ENCODE results near the gene OBP2A. TPM values are rescaled to one million over a fixed set of nuclear protein-coding genes. Genes with fewer than 3 reads are reported as not detected.

The OBP2A gene
- total RNA-seq, 1 experiment from 2014 or later, result not detected

DNA sequence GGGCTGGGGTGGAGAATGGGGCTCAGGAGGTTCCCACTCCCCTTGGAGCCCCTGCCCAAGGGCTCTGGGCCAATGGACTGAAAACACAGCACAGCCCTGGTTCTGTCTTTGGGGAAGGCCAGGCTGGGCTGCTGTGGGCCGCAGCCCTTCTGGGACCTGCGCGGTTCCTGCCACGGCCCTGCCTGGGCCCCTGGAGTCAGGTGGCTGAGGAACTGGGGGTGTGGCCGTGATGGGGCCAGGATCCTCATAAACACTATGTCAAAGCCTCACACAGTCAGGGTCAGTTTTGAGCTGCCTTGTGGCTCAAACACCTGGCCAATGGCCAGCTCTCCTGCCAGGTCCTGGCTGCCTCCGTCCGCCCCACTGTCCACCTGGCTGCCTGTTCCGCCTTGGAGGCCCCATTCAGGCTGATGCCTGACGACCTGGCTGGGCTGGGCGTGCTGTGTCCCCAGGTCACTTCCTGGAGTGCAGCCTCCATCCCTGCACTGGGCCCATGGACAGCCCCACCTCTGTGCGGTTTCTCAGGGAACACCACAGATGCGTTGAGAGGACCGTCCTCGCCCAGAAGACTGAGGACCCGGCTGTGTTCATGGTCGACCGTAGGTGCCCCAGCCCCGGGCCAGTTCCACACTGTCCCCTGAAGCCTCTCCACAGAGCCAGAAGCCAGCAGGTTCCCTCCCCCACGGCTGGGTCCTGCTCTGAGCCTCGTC lies 43.1 kb downstream of the OBP2A start:
- intact Hi-C loops (cut with micrococcal nuclease; ENCODE audit: unreplicated experiment), result no loop called here
- POLR2A ChIA-PET, result no interaction called here
- H3K4me3 ChIP-seq (ENCODE audit: low read depth, low read length), result no peak overlapping the region
- no peaks in the 10 kb centered on the region for H3K27me3 ChIP-seq (replicated peaks; ENCODE audit: control insufficient read depth, insufficient read depth, low read length)
- H3K9me3 ChIP-seq, result no peaks in the 10 kb centered on the region
- H3K4me3 Mint-ChIP-seq (ENCODE audit: unreplicated experiment), result no peak overlapping the region
- no TSS peak for BruUV-seq (replicated peaks)
- no peak for DNase-seq
- no peak overlapping the region for H3K27ac Mint-ChIP-seq (ENCODE audit: unreplicated experiment)
- H3K9me3 Mint-ChIP-seq (ENCODE audit: unreplicated experiment), result no peaks in the 10 kb centered on the region
- H3K4me1 ChIP-seq, result no peaks in the 10 kb centered on the region
- H3K36me3 ChIP-seq (ENCODE audit: control insufficient read depth, insufficient read depth, low read length), result no peaks in the 10 kb centered on the region
- CTCF ChIA-PET, result no interaction called here
- no peaks in the 10 kb centered on the region for H3K36me3 Mint-ChIP-seq (ENCODE audit: insufficient read depth, unreplicated experiment)
- no peaks in the 10 kb centered on the region for H3K4me1 Mint-ChIP-seq (ENCODE audit: low read depth, unreplicated experiment)
- no peaks in the 10 kb centered on the region for H3K27me3 Mint-ChIP-seq (ENCODE audit: insufficient read depth, unreplicated experiment)
- TF ChIP-seq, protein P1, sequence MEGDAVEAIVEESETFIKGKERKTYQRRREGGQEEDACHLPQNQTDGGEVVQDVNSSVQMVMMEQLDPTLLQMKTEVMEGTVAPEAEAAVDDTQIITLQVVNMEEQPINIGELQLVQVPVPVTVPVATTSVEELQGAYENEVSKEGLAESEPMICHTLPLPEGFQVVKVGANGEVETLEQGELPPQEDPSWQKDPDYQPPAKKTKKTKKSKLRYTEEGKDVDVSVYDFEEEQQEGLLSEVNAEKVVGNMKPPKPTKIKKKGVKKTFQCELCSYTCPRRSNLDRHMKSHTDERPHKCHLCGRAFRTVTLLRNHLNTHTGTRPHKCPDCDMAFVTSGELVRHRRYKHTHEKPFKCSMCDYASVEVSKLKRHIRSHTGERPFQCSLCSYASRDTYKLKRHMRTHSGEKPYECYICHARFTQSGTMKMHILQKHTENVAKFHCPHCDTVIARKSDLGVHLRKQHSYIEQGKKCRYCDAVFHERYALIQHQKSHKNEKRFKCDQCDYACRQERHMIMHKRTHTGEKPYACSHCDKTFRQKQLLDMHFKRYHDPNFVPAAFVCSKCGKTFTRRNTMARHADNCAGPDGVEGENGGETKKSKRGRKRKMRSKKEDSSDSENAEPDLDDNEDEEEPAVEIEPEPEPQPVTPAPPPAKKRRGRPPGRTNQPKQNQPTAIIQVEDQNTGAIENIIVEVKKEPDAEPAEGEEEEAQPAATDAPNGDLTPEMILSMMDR (IDR thresholded peaks at IDR 0.05; ENCODE audit: insufficient read depth in 1 of 2, low read depth in 1 of 2, low read length in 1 of 2, severe bottlenecking in 1 of 2, unreplicated experiment in 1 of 2), result no peak

DNA sequence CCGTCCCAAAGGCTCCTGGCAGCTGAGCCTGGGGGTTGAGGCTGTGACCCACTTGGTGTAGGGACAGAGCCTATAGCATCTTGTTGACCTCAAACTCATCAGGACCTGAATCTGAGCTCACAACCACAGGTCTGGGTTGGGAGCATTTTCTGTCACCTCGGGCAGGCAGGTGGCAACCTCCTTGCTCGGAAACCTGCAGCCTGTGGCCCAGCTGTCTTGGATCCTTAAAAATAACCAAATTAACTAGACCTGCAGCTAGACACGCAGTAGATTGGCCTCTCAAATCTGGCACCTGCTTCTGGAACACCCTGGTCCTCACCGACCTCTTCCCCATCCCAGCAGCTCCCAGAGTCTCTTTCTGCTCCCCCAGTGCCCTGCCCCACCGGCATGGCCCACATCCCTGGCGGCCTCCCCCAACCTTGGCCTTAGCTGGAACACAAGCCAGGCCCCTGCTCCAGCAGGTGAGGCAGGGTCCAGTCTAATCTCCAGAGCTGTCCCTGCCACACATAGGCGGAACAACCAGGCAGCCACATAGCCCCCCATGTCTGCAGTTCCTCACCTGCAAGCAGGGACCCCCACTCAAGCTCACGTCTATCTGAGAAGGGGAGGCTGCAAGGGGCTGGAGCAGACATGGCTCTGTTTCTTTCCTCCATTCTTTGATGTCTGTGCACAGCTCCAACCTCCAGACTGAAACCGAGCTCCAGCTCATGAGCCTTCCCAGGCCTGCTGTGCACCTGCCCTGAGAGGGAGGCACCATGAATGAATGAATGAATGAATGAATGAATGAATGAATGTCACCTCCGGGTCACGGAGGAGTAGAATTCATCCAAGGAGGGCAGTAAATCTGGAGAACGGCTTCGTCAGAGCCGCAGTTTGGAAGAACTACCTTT lies 43.9 kb downstream of the OBP2A start:
- no peak overlapping the region for H3K4me3 ChIP-seq (ENCODE audit: low read depth, low read length)
- no peaks in the 10 kb centered on the region for H3K36me3 Mint-ChIP-seq (ENCODE audit: insufficient read depth, unreplicated experiment)
- CTCF ChIA-PET, result no interaction called here

DNA sequence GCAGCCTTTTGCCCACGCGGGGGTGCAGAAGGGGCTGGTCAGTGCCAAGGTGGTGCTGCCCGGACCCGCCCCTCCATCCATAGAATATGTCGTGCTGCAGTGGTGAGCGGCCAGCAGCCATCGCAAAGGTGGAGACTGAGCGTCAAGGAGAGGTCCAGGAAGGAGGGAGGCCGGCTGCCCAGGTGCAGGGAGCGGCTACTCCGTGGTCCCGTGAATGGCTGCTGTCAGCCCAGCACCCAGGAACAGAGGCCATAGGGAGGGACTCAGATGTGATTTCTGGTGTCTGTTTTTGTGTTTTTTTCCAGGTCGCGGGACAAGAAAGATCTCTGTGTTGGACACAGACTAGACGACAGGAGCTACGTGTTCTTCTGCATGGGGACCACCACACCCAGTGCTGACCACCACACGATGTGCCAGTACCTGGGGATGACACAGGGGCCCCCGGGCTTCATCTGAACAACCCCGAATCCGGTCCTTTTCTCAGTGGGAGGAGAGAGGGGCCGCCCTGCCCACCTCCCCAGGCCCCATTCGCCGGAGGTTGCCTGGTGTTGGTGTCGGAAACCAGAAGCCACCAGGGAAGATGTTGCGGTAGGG lies 44.7 kb downstream of the OBP2A start:
- intact Hi-C loops (cut with micrococcal nuclease; ENCODE audit: unreplicated experiment), result no loop called here
- Histone ChIP-seq H3K36me3 (ENCODE audit: control insufficient read depth, insufficient read depth, low read length) (no peaks in the 10 kb centered on the region), H3K27me3 (replicated peaks; ENCODE audit: control insufficient read depth, insufficient read depth, low read length) (no peaks in the 10 kb centered on the region), H3K4me3 (ENCODE audit: low read depth, low read length) (no peak overlapping the region), H3K4me1 (no peaks in the 10 kb centered on the region), H3K9me3 (no peaks in the 10 kb centered on the region)
- no peak for DNase-seq
- Mint-ChIP-seq H3K9me3 (ENCODE audit: unreplicated experiment) (no peaks in the 10 kb centered on the region), H3K27ac (ENCODE audit: unreplicated experiment) (no peak overlapping the region), H3K4me3 (ENCODE audit: unreplicated experiment) (no peak overlapping the region), H3K4me1 (ENCODE audit: low read depth, unreplicated experiment) (no peaks in the 10 kb centered on the region), H3K27me3 (ENCODE audit: insufficient read depth, unreplicated experiment) (no peaks in the 10 kb centered on the region), H3K36me3 (ENCODE audit: insufficient read depth, unreplicated experiment) (no peaks in the 10 kb centered on the region)
- TF ChIP-seq, protein P1 (IDR thresholded peaks at IDR 0.05; ENCODE audit: insufficient read depth in 1 of 2, low read depth in 1 of 2, low read length in 1 of 2, severe bottlenecking in 1 of 2, unreplicated experiment in 1 of 2), result no peak
- ChIA-PET CTCF (no interaction called here), POLR2A (no interaction called here)
- no TSS peak for BruUV-seq (replicated peaks)

More for the DNA sequence above, 43.9 kb downstream of the OBP2A start:
- Mint-ChIP-seq H3K4me3 (ENCODE audit: unreplicated experiment) (no peak overlapping the region), H3K27ac (ENCODE audit: unreplicated experiment) (no peak overlapping the region), H3K27me3 (ENCODE audit: insufficient read depth, unreplicated experiment) (no peaks in the 10 kb centered on the region), H3K9me3 (ENCODE audit: unreplicated experiment) (no peaks in the 10 kb centered on the region), H3K4me1 (ENCODE audit: low read depth, unreplicated experiment) (no peaks in the 10 kb centered on the region)
- no peaks in the 10 kb centered on the region for H3K4me1 ChIP-seq
- DNase-seq, result no peak
- POLR2A ChIA-PET, result no interaction called here
- intact Hi-C loops (cut with micrococcal nuclease; ENCODE audit: unreplicated experiment), result no loop called here
- TF ChIP-seq, protein P1 (IDR thresholded peaks at IDR 0.05; ENCODE audit: insufficient read depth in 1 of 2, low read depth in 1 of 2, low read length in 1 of 2, severe bottlenecking in 1 of 2, unreplicated experiment in 1 of 2), result no peak
- H3K9me3 ChIP-seq, result no peaks in the 10 kb centered on the region
- BruUV-seq (replicated peaks), result no TSS peak
- H3K36me3 ChIP-seq (ENCODE audit: control insufficient read depth, insufficient read depth, low read length), result no peaks in the 10 kb centered on the region
- H3K27me3 ChIP-seq (replicated peaks; ENCODE audit: control insufficient read depth, insufficient read depth, low read length), result no peaks in the 10 kb centered on the region
